ENCODE results near the gene AP3B2. TPM values are rescaled to one million over a fixed set of nuclear protein-coding genes. Genes with fewer than 3 reads are reported as not detected.

Gene AP3B2
- total RNA-seq, 3 donors from 2014 or later, result 0.67 to 5.4 (median 1.9) TPM

- Histone ChIP-seq H3K4me3 (no peak overlapping the region), H3K4me1 (ENCODE audit: low read depth) (no peaks in the 10 kb centered on the region), H3K36me3 (ENCODE audit: low read depth) (no peaks in the 10 kb centered on the region), H3K9me3 (no peaks in the 10 kb centered on the region)
- intact Hi-C loops (cut with DNase I, micrococcal nuclease), result no loop called here
- ATAC-seq (no peak), DNase-seq (no peak)
- no peak for TF ChIP-seq CTCF (IDR thresholded peaks at IDR 0.05)
Observed at GRCh38 chr15:82662641-82663040, 47.0 kb downstream of the AP3B2 start.

DNA sequence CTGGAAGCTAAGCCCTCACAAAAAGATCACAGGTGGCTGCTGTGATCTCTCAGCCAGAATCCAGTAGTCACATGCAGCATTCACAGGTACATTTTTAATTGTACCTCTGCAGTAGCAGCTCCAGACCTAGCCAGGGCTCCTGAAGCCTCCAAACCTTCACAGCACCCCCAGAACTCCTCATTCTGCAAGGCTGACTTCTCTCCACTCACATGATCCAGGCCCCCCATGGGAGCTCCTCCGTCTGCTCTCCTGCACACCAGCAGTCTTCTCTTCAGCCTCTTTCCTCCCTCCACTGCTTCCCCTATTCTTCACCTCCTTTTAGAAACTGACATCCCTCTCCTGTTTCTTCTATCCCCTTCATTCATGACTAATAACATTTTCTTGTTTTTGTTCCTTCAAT is 49.3 kb downstream of the AP3B2 start:
- DNase-seq (no peak), ATAC-seq (no peak)
- Histone ChIP-seq H3K9me3 (no peaks in the 10 kb centered on the region), H3K36me3 (ENCODE audit: low read depth) (no peaks in the 10 kb centered on the region), H3K4me3 (no peak overlapping the region), H3K4me1 (ENCODE audit: low read depth) (no peaks in the 10 kb centered on the region)
- no peak for TF ChIP-seq CTCF (IDR thresholded peaks at IDR 0.05)
- intact Hi-C loops (cut with DNase I, micrococcal nuclease), result no loop called here

DNA sequence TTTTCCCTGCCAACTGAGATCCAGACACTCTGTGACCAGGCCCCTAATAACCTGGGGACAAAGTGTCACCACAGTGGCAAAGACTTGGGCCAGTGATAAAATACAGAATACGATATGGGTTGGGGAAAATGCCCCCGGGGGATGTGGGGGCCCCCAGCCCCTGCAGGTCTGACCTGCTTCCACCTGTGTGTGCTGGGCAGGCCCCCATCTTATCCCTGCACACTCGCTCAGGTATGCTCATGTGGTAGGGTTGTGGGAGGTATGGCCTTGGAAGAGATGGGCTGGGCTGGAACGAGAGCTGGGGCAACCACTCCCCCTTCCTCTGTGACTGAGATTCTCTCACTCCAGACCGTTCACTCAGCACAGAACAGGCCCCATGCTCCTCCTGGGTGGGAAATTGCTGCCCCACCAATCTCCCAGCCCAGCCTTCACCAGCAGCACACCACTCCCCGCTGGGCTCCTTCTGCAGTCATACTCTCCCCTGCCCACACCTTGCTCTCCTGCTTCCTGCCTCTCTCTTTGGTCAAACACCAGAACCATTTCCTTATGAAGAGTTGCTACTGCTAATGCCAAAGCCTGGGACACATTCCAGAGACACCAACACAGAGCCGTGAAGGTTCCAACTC is 52.9 kb downstream of the AP3B2 start:
- ATAC-seq (no peak), DNase-seq (no peak)
- H3K4me3 ChIP-seq, result no peak overlapping the region
- no peaks in the 10 kb centered on the region for H3K4me1 ChIP-seq (ENCODE audit: low read depth)
- TF ChIP-seq CTCF (IDR thresholded peaks at IDR 0.05), result no peak
- H3K9me3 ChIP-seq, result no peaks in the 10 kb centered on the region
- H3K36me3 ChIP-seq (ENCODE audit: low read depth), result no peaks in the 10 kb centered on the region
- intact Hi-C loops (cut with DNase I, micrococcal nuclease), result no loop called here

GRCh38 chr15:82655606-82656005 is 54.1 kb downstream of the AP3B2 start:
- no peak for ATAC-seq
- no peak overlapping the region for H3K4me3 ChIP-seq
- no peak for TF ChIP-seq CTCF (IDR thresholded peaks at IDR 0.05)
- intact Hi-C loops (cut with DNase I, micrococcal nuclease), result no loop called here
- H3K9me3 ChIP-seq, result no peaks in the 10 kb centered on the region
- H3K4me1 ChIP-seq (ENCODE audit: low read depth), result no peaks in the 10 kb centered on the region
- DNase-seq, result no peak
- H3K36me3 ChIP-seq (ENCODE audit: low read depth), result no peaks in the 10 kb centered on the region

GRCh38 chr15:82653483-82654168 is 56.0 kb downstream of the AP3B2 start:
- no peak for TF ChIP-seq CTCF (IDR thresholded peaks at IDR 0.05)
- H3K36me3 ChIP-seq (ENCODE audit: low read depth), result no peaks in the 10 kb centered on the region
- H3K4me1 ChIP-seq (ENCODE audit: low read depth), result no peaks in the 10 kb centered on the region
- intact Hi-C loops (cut with DNase I, micrococcal nuclease), result no loop called here
- DNase-seq (no peak), ATAC-seq (no peak)
- no peaks in the 10 kb centered on the region for H3K9me3 ChIP-seq
- no peak overlapping the region for H3K4me3 ChIP-seq
